Skin of body (tissue), 3 donors: ENCODE data around the gene TSPY8. TPM values are rescaled to one million over a fixed set of nuclear protein-coding genes. Genes with fewer than 3 reads are reported as not detected.
"Not testable (repeated sequence)": the region's sequence is repeated elsewhere in the genome, so short reads cannot be mapped to it uniquely, and the experiment has no call there.

Source experiments
- DNase-seq: peaks from one replicate; lab custom pipeline; 2025; lab: John Stamatoyannopoulos, UW
- small RNA-seq: library from RNA; depleted of rRNA; stranded (forward); fragments of <200 nt; gene quantifications from one replicate; pipeline ENCODE3, GENCODE V24; 2014; ENCODE audit warnings: low replicate concordance
- total RNA-seq: library from RNA; depleted of rRNA; stranded (reverse); fragments of >200 nt; gene quantifications from one replicate; pipeline ENCODE4 v1.2.3, GENCODE V29; 2014

The TSPY8 gene
- not detected for total RNA-seq

GRCh38 chrY:9357497-9357896, at the start of gene TSPY8:
TSPY8 (plus strand) TSS chrY:9357797; CDS start chrY:9357843, 46 bp downstream.
- not testable (repeated sequence) for DNase-seq

GRCh38 chrY:9320996-9321395, 36.6 kb upstream of the TSPY8 start:
- DNase-seq, result no peak

GRCh38 chrY:9337164-9337563, 20.4 kb upstream of the TSPY8 start, which contains the start of gene TSPY4:
TSPY4 (plus strand) TSS chrY:9337464; CDS start chrY:9337510, 46 bp downstream.
- not testable (repeated sequence) for DNase-seq

GRCh38 chrY:9396527-9396926, 38.9 kb downstream of the TSPY8 start:
- DNase-seq, result not testable (repeated sequence)

- not testable (repeated sequence) for DNase-seq
These were observed 40.5 kb downstream of the TSPY8 start, which contains the start of gene TSPY3 for GRCh38 chrY:9398121-9398520. TSPY3 (plus strand) TSS chrY:9398421; CDS start chrY:9398467, 46 bp downstream.

Small RNA genes within 50 kb of the gene (small RNA-seq; reads per million reads assigned to genes)
- not detected for gene AC006158.1

Other genes starting within 250 kb of the TSPY8 start
- not detected for gene TSPY4, start 20.3 kb upstream of the TSPY8 start, total RNA-seq
- not detected for gene TSPY3, start 40.6 kb downstream of the TSPY8 start, total RNA-seq
- not detected for gene TSPY1, start 109.2 kb downstream of the TSPY8 start, total RNA-seq
- gene TSPY9, start 129.5 kb downstream of the TSPY8 start, total RNA-seq, result not detected
- gene TSPY10, start 170.1 kb downstream of the TSPY8 start, total RNA-seq, result not detected